Osteoblast (primary cell): ENCODE measurements around the gene ADO. TPM values are rescaled to one million over a fixed set of nuclear protein-coding genes. Genes with fewer than 3 reads are reported as not detected.
A peak's percentile ranks its signal among the peaks of the same experiment; 100 is the strongest.

Source experiments
- DNase-seq: peaks from one replicate; pipeline ENCODE4 v3.0.0; 2011; ENCODE audit warnings: low spot score, mixed read lengths; ENCODE audit not compliant: insufficient read length; ENCODE audit errors: missing footprints
- H2AFZ ChIP-seq: 2 replicates; pipeline ENCODE4 v1.6.0; 2011; ENCODE audit warnings: mild to moderate bottlenecking, low read length
- H3K27ac ChIP-seq: 2 replicates; pipeline ENCODE4 v1.5.1; 2011; ENCODE audit warnings: mild to moderate bottlenecking, low read depth, low read length, moderate library complexity
- H3K27me3 ChIP-seq: 2 replicates; pipeline ENCODE4 v1.6.0; 2012; ENCODE audit warnings: mild to moderate bottlenecking, control low read depth, inconsistent platforms, low read length, moderate library complexity; ENCODE audit not compliant: insufficient read depth
- H3K36me3 ChIP-seq: 2 replicates; pipeline ENCODE4 v1.5.1; 2011; ENCODE audit warnings: mild to moderate bottlenecking, low read length, control low read depth, moderate library complexity; ENCODE audit not compliant: insufficient read depth
- H3K4me1 ChIP-seq: 2 replicates; pipeline ENCODE4 v1.5.1; 2011; ENCODE audit warnings: mild to moderate bottlenecking, low read length, control low read depth, moderate library complexity; ENCODE audit not compliant: insufficient read depth
- H3K4me2 ChIP-seq: 2 replicates; pipeline ENCODE4 v1.6.0; 2011; ENCODE audit warnings: mild to moderate bottlenecking, low read length; ENCODE audit not compliant: insufficient read depth
- H3K4me3 ChIP-seq: fragments of 200-600 bp; sonication (generic); 3 replicates; pipeline ENCODE4 v1.5.1; 2012; ENCODE audit warnings: mild to moderate bottlenecking, low read length, inconsistent platforms; ENCODE audit not compliant: insufficient read depth
- H3K79me2 ChIP-seq: 2 replicates; pipeline ENCODE4 v1.6.0; 2012; ENCODE audit warnings: mild to moderate bottlenecking, low read length, control low read depth, inconsistent platforms; ENCODE audit not compliant: insufficient read depth
- H3K9me3 ChIP-seq: 2 replicates; pipeline ENCODE4 v1.5.1; 2011; ENCODE audit warnings: low read depth, low read length, control low read depth
- H4K20me1 ChIP-seq: 2 replicates; pipeline ENCODE4 v1.6.0; 2012; ENCODE audit warnings: mild to moderate bottlenecking, low read length, control low read depth; ENCODE audit not compliant: insufficient read depth
- total RNA-seq: library from RNA; depleted of rRNA; stranded (reverse); fragments of >200 nt; gene quantifications from 2 replicates; pipeline ENCODE4 v1.2.3, GENCODE V29; 2012
- TF ChIP-seq, protein P1 (sequence below): IDR thresholded peaks from 2 replicates; pipeline ENCODE4 v1.5.1; 2011; ENCODE audit warnings: mild to moderate bottlenecking, low read depth, low read length, moderate library complexity; ENCODE audit errors: extremely low read depth

The ADO gene
- total RNA-seq, 1 donor, result 29.3 TPM

- no peaks in the 10 kb centered on the region for H3K36me3 ChIP-seq
- no peak overlapping the region for H3K27ac ChIP-seq
- no peaks in the 10 kb centered on the region for H3K79me2 ChIP-seq
- TF ChIP-seq, protein P1, sequence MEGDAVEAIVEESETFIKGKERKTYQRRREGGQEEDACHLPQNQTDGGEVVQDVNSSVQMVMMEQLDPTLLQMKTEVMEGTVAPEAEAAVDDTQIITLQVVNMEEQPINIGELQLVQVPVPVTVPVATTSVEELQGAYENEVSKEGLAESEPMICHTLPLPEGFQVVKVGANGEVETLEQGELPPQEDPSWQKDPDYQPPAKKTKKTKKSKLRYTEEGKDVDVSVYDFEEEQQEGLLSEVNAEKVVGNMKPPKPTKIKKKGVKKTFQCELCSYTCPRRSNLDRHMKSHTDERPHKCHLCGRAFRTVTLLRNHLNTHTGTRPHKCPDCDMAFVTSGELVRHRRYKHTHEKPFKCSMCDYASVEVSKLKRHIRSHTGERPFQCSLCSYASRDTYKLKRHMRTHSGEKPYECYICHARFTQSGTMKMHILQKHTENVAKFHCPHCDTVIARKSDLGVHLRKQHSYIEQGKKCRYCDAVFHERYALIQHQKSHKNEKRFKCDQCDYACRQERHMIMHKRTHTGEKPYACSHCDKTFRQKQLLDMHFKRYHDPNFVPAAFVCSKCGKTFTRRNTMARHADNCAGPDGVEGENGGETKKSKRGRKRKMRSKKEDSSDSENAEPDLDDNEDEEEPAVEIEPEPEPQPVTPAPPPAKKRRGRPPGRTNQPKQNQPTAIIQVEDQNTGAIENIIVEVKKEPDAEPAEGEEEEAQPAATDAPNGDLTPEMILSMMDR, result no peak
- no peak for DNase-seq
- no peak overlapping the region for H2AFZ ChIP-seq
- no peaks in the 10 kb centered on the region for H4K20me1 ChIP-seq
- H3K4me3 ChIP-seq, result no peak overlapping the region
- peak overlapping the region; percentile 43 for H3K4me2 ChIP-seq
- no peaks in the 10 kb centered on the region for H3K9me3 ChIP-seq
- H3K27me3 ChIP-seq, result no peaks in the 10 kb centered on the region
- peaks cover 12% of the 10 kb centered on the region for H3K4me1 ChIP-seq
Measured at GRCh38 chr10:62788861-62789467, 15.6 kb upstream of the ADO start.

- H3K79me2 ChIP-seq, result no peaks in the 10 kb centered on the region
- no peak overlapping the region for H3K27ac ChIP-seq
- H2AFZ ChIP-seq, result no peak overlapping the region
- no peak overlapping the region for H3K4me2 ChIP-seq
- H3K4me1 ChIP-seq, result peaks cover 23% of the 10 kb centered on the region
- DNase-seq, result no peak
- no peaks in the 10 kb centered on the region for H4K20me1 ChIP-seq
- H3K27me3 ChIP-seq, result no peaks in the 10 kb centered on the region
- H3K9me3 ChIP-seq, result no peaks in the 10 kb centered on the region
- no peaks in the 10 kb centered on the region for H3K36me3 ChIP-seq
- H3K4me3 ChIP-seq, result no peak overlapping the region
- TF ChIP-seq, protein P1, result no peak
Measured at GRCh38 chr10:62790019-62790555, 14.4 kb upstream of the ADO start.

- TF ChIP-seq, protein P1, result no peak
- H3K79me2 ChIP-seq, result no peaks in the 10 kb centered on the region
- no peak overlapping the region for H2AFZ ChIP-seq
- no peak overlapping the region for H3K4me3 ChIP-seq
- H3K27ac ChIP-seq, result no peak overlapping the region
- H3K4me2 ChIP-seq, result no peak overlapping the region
- H3K36me3 ChIP-seq, result no peaks in the 10 kb centered on the region
- DNase-seq, result no peak
- H3K27me3 ChIP-seq, result no peaks in the 10 kb centered on the region
- H4K20me1 ChIP-seq, result no peaks in the 10 kb centered on the region
- peaks cover 24% of the 10 kb centered on the region for H3K4me1 ChIP-seq
- H3K9me3 ChIP-seq, result no peaks in the 10 kb centered on the region
Measured at GRCh38 chr10:62790571-62790970, 13.9 kb upstream of the ADO start.

DNA sequence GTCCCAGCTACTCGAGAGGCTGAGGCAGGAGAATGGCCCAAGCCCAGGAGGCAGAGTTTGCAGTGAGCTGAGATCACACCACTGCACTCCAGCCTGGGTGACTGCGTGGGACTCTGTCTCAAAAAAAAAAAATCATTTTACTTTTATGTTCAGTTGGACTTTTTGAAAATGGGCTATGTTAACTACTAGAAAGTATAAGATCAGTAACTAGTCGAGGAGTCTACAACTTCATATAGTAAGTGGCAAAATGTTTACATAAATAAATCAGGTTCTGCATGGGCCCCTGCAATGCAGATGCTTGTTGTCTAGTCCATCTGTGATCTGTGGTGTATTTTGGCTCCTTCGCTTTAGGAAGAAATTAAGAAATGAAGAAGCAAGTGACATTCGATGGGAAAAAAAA is 12.3 kb upstream of the ADO start:
- Histone ChIP-seq H3K79me2 (no peaks in the 10 kb centered on the region), H2AFZ (no peak overlapping the region)
- DNase-seq, result no peak

More for the DNA sequence above, 12.3 kb upstream of the ADO start:
- H3K9me3 ChIP-seq, result no peaks in the 10 kb centered on the region
- no peaks in the 10 kb centered on the region for H3K27me3 ChIP-seq
- TF ChIP-seq, protein P1, result no peak
- H3K36me3 ChIP-seq, result no peaks in the 10 kb centered on the region
- H3K4me1 ChIP-seq, result peaks cover 24% of the 10 kb centered on the region
- no peaks in the 10 kb centered on the region for H4K20me1 ChIP-seq
- no peak overlapping the region for H3K27ac ChIP-seq
- H3K4me3 ChIP-seq, result no peak overlapping the region
- no peak overlapping the region for H3K4me2 ChIP-seq
